Tibial artery (tissue), 4 donors: ENCODE data around the gene GOLGA6A.
"Not testable (repeated sequence)": the region's sequence is repeated elsewhere in the genome, so short reads cannot be mapped to it uniquely, and the experiment has no call there.

Source experiments
- DNase-seq, 2 donors: peaks; one replicate each; pipeline ENCODE4 v3.0.0-alpha.2; 2019
- H3K27ac ChIP-seq, 2 donors: fragments of 200-600 bp; sonication (generic) in 1 of 2; 1 replicate in 1 of 2; 2 replicates in 1 of 2; pipeline ENCODE4 v1.5.1; 2018 to 2019; ENCODE audit warnings: mild to moderate bottlenecking in 1 of 2
- H3K27me3 ChIP-seq, 2 donors: fragments of 200-600 bp; sonication (generic) in 1 of 2; one replicate each; pipeline versions ENCODE4 v1.5.1 to v1.6.0; 2016 to 2019
- H3K36me3 ChIP-seq, 3 donors: fragments of 200-600 bp; sonication (generic) in 2 of 3; one replicate each; pipeline ENCODE4 v1.5.1; 2016 to 2019; ENCODE audit warnings: mild to moderate bottlenecking in 2 of 3
- H3K4me1 ChIP-seq, 4 donors: fragments of 200-600 bp; sonication (generic) in 2 of 4; 1 replicate in 3 of 4; 2 replicates in 1 of 4; pipeline ENCODE4 v1.5.1; 2016 to 2019
- H3K4me3 ChIP-seq, 2 donors: fragments of 200-600 bp; sonication (generic) in 1 of 2; 1 replicate in 1 of 2; 2 replicates in 1 of 2; pipeline ENCODE4 v1.5.1; 2018 to 2019; ENCODE audit warnings: mild to moderate bottlenecking in 2 of 2
- H3K9me3 ChIP-seq, 3 donors: fragments of 200-600 bp; sonication (generic) in 1 of 3; one replicate each; pipeline ENCODE4 v1.5.1; 2016 to 2019
- intact Hi-C: fragments of 100-400 bp; cut with DNase I; formaldehyde crosslinking; loops from one replicate; pipeline ENCODE4 v1.15.0; 2023; ENCODE audit warnings: low total_unique reads
- TF ChIP-seq, protein P1 (sequence below), 2 experiments: fragments of 200-600 bp in 1 of 2; fragments of 450-650 bp in 1 of 2; IDR thresholded peaks; one replicate each; pipeline ENCODE4 v1.5.1; 2017 to 2019; ENCODE audit warnings: antibody characterized with exemption in 2 of 2, mild to moderate bottlenecking in 1 of 2, moderate library complexity in 1 of 2

GOLGA6A gene

DNA sequence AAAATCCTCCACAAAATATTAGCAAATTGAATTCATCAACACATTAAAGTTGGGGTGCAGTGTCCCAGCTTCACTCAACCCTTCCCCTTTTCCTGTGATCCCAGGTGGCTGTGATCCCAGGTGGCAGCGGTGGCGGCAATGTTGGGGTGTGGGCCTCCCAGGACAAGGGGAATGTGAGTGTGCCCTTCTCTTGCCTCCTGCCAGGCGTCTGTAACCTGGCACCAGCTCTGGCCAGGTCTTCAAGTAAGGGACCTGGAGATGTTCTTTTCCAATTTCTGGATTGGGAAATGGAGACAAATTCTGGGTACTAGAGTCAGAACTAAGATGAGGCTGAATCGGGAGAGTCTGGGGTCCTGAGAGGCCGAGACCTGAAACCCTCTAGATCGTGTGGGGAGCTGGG lies 20.1 kb downstream of the GOLGA6A start:
- intact Hi-C loops: no loop called here
- Histone ChIP-seq H3K4me3 (no peak overlapping the region), H3K4me1 (no peaks in the 10 kb centered on the region), H3K27me3 (peaks cover 0 to 2% of the 10 kb centered on the region in 2 donors), H3K36me3 (no peaks in the 10 kb centered on the region), H3K27ac (no peak overlapping the region), H3K9me3 (no peaks in the 10 kb centered on the region)
- no peak for DNase-seq
- TF ChIP-seq, protein P1, sequence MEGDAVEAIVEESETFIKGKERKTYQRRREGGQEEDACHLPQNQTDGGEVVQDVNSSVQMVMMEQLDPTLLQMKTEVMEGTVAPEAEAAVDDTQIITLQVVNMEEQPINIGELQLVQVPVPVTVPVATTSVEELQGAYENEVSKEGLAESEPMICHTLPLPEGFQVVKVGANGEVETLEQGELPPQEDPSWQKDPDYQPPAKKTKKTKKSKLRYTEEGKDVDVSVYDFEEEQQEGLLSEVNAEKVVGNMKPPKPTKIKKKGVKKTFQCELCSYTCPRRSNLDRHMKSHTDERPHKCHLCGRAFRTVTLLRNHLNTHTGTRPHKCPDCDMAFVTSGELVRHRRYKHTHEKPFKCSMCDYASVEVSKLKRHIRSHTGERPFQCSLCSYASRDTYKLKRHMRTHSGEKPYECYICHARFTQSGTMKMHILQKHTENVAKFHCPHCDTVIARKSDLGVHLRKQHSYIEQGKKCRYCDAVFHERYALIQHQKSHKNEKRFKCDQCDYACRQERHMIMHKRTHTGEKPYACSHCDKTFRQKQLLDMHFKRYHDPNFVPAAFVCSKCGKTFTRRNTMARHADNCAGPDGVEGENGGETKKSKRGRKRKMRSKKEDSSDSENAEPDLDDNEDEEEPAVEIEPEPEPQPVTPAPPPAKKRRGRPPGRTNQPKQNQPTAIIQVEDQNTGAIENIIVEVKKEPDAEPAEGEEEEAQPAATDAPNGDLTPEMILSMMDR (IDR thresholded peaks at IDR 0.05): no peak

GRCh38 chr15:74060251-74060650 lies 22.1 kb downstream of the GOLGA6A start:
- Histone ChIP-seq H3K27me3 (peaks cover 0 to 2% of the 10 kb centered on the region in 2 donors), H3K27ac (no peak overlapping the region), H3K36me3 (no peaks in the 10 kb centered on the region), H3K4me3 (no peak overlapping the region), H3K4me1 (no peaks in the 10 kb centered on the region), H3K9me3 (no peaks in the 10 kb centered on the region)
- intact Hi-C loops: no loop called here
- DNase-seq: no peak
- TF ChIP-seq, protein P1 (IDR thresholded peaks at IDR 0.05): no peak

DNA sequence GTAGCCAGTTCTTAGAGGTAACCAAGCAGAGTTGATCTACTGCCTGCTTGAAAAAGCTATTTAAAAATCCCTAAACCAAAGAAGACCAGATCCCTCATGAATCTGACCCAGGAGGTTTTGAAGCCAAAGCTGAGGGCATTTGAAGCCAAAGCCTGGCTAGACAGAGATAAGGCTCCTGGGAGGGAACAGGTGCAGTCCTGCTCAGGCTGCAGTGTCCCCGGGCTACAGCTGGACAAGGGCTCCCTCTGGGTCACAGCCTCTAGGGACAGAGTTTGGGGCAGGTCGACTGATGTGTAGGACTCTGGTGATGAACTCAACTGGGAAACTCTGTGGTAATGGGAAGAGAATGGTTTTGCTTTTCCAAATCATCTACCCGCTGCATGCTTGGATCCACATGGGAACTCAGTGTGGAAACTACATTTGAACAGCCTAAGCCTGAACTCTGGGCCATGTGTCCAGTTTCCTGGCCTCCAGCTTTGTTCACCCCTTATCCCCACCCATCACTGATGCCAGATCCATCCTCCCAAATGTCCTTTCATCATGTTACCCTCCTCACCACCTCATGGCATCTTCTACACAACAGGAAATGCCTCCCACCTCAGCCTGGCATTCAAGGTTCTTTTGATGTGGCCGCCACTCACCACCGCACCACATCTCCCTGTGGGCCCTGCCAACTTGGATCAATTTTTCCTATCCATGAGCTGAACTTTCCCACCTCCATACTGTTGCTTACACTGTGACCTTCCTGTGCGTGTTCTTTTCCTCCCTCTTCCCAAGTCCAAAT lies 23.1 kb downstream of the GOLGA6A start:
- intact Hi-C loops: loop anchor here (10.0 kb wide), 1 partner anchor 266 kb away; no protein-coding TSS in a partner anchor
- H3K27ac ChIP-seq, H3K9me3 ChIP-seq, H3K4me1 ChIP-seq, H3K36me3 ChIP-seq, DNase-seq, H3K4me3 ChIP-seq, H3K27me3 ChIP-seq: not testable (repeated sequence)

DNA sequence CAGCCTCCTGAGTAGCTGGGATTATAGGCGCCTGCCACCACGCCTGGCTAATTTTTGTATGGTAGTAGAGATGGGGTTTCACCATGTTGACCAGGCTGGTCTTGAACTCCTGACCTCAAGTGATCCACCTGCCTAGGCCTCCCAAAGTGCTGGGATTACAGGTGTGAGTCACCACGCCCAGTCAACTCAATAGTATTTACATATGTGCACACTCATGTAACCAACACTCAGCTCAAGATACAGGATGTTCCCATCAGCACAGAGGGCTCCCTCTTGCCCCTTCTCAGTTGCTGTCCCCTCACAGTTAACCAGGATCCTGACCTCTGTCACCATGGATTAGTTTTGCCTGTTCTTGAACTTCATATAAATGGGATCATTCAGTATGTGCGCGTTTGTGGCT lies 26.0 kb downstream of the GOLGA6A start:
- H3K9me3 ChIP-seq, H3K36me3 ChIP-seq, H3K27ac ChIP-seq, H3K4me3 ChIP-seq, H3K27me3 ChIP-seq: not testable (repeated sequence)
- intact Hi-C loops: loop anchor here (10.0 kb wide), 1 partner anchor 268 kb away; no protein-coding TSS in a partner anchor
- peak in 1 of 2 donors; percentile 10 for DNase-seq
- peaks cover 0 to 34% (median 24%) of the 10 kb centered on the region in 4 donors for H3K4me1 ChIP-seq

- Histone ChIP-seq H3K4me1 (peaks cover 0 to 39% (median 28%) of the 10 kb centered on the region in 4 donors), H3K9me3 (no peaks in the 10 kb centered on the region), H3K27me3 (no peaks in the 10 kb centered on the region), H3K27ac (no peak overlapping the region), H3K36me3 (no peaks in the 10 kb centered on the region), H3K4me3 (no peak overlapping the region)
- intact Hi-C loops: loop anchor here (10.0 kb wide), 1 partner anchor 269 kb away; no protein-coding TSS in a partner anchor
- TF ChIP-seq, protein P1 (IDR thresholded peaks at IDR 0.05): no peak
- DNase-seq: no peak
Observed at GRCh38 chr15:74055804-74056203, 26.5 kb downstream of the GOLGA6A start.

GRCh38 chr15:74053941-74054529 lies 28.3 kb downstream of the GOLGA6A start:
- Histone ChIP-seq H3K36me3 (no peaks in the 10 kb centered on the region), H3K4me1 (peaks cover 0 to 57% (median 38%) of the 10 kb centered on the region in 4 donors), H3K4me3 (peak overlapping the region; percentile 3 to 23), H3K9me3 (no peaks in the 10 kb centered on the region), H3K27me3 (no peaks in the 10 kb centered on the region), H3K27ac (peak overlapping the region; percentile 49 to 62)
- intact Hi-C loops: loop anchor here (10.0 kb wide), 1 partner anchor 271 kb away; no protein-coding TSS in a partner anchor
- DNase-seq: peak; percentile 82 to 90
- TF ChIP-seq, protein P1 (IDR thresholded peaks at IDR 0.05): peak; percentile 59 to 73
